Smooth muscle cell (in vitro differentiated cells): ENCODE measurements around the gene PRSS38. TPM values are rescaled to one million over a fixed set of nuclear protein-coding genes. Genes with fewer than 3 reads are reported as not detected.

Source experiments
- DNase-seq: peaks from one replicate; lab custom pipeline; 2025; ENCODE audit not compliant: unreplicated experiment; lab: John Stamatoyannopoulos, UW
- H2AFZ ChIP-seq: fragments of 200-600 bp; sonication (generic); 2 replicates; pipeline ENCODE4 v1.6.0; 2016; ENCODE audit warnings: antibody characterized with exemption, low read depth, mild to moderate bottlenecking
- H3F3A ChIP-seq: fragments of 200-600 bp; sonication (generic); 2 replicates; pipeline ENCODE4 v1.6.0; 2017; ENCODE audit warnings: antibody characterized with exemption, low read depth
- H3K27ac ChIP-seq: fragments of 200-600 bp; sonication (generic); 2 replicates; pipeline ENCODE4 v1.5.1; 2016; ENCODE audit warnings: low read depth, mild to moderate bottlenecking
- H3K27me3 ChIP-seq: fragments of 200-600 bp; sonication (generic); 2 replicates; pipeline ENCODE4 v1.6.1; 2016; ENCODE audit warnings: low read depth, mild to moderate bottlenecking
- H3K36me3 ChIP-seq: fragments of 200-600 bp; sonication (generic); 2 replicates; pipeline ENCODE4 v1.5.1; 2016; ENCODE audit warnings: low read depth
- H3K4me1 ChIP-seq: fragments of 200-600 bp; sonication (generic); 2 replicates; pipeline ENCODE4 v1.5.1; 2016; ENCODE audit warnings: low read depth
- H3K4me2 ChIP-seq: fragments of 200-600 bp; sonication (generic); 2 replicates; pipeline ENCODE4 v1.6.0; 2016; ENCODE audit warnings: mild to moderate bottlenecking
- H3K4me3 ChIP-seq: fragments of 200-600 bp; sonication (generic); 2 replicates; pipeline ENCODE4 v1.5.1; 2016; ENCODE audit warnings: mild to moderate bottlenecking
- H3K79me2 ChIP-seq: fragments of 200-600 bp; sonication (generic); 2 replicates; pipeline ENCODE4 v1.6.0; 2016; ENCODE audit warnings: low read depth, mild to moderate bottlenecking
- H3K9ac ChIP-seq: fragments of 200-600 bp; sonication (generic); 2 replicates; pipeline ENCODE4 v1.6.0; 2016; ENCODE audit warnings: low read depth
- H3K9me3 ChIP-seq: fragments of 200-600 bp; sonication (generic); replicated peaks from 2 replicates; pipeline ENCODE4 v1.5.1; 2016; ENCODE audit warnings: low read depth
- H4K20me1 ChIP-seq: fragments of 200-600 bp; sonication (generic); 2 replicates; pipeline ENCODE4 v1.6.0; 2016; ENCODE audit warnings: low read depth
- CTCF ChIP-seq: fragments of 200-600 bp; sonication (generic); IDR thresholded peaks from 2 replicates; pipeline ENCODE4 v1.5.1; 2017; ENCODE audit warnings: borderline replicate concordance, mild to moderate bottlenecking, antibody characterized with exemption; ENCODE audit not compliant: insufficient read depth, poor library complexity, severe bottlenecking
- WGBS: methylation state at CpG from one replicate; pipeline ENCODE4 v1.1.7; 2016; ENCODE audit warnings: low lambda C conversion rate; 5-methylcytosine and 5-hydroxymethylcytosine counted together
- polyA plus RNA-seq: library from polyadenylated mRNA; unstranded; fragments of >200 nt; fragmentation: Nextera tagmentation; extraction: Ambion mirVana; gene quantifications from 2 replicates; pipeline ENCODE4 v1.2.1, GENCODE V29; 2016
- total RNA-seq: library from RNA; depleted of rRNA; stranded (reverse); fragments of >200 nt; gene quantifications from 2 replicates; pipeline ENCODE4 v1.2.3, GENCODE V29; 2014

PRSS38 gene
- total and polyA plus RNA-seq, 2 experiments from 2014 or later: not detected

GRCh38 chr1:227892489-227893299 lies 77.2 kb downstream of the PRSS38 start:
- H3K36me3 ChIP-seq: no peaks in the 10 kb centered on the region
- H4K20me1 ChIP-seq: no peaks in the 10 kb centered on the region
- H3K79me2 ChIP-seq: no peaks in the 10 kb centered on the region
- H2AFZ ChIP-seq: no peak overlapping the region
- no peaks in the 10 kb centered on the region for H3F3A ChIP-seq
- H3K9ac ChIP-seq: no peak overlapping the region
- WGBS: 63% methylated on average over 15 of the region's 17 CpGs
- no peak overlapping the region for H3K4me3 ChIP-seq
- no peak overlapping the region for H3K27ac ChIP-seq
- no peaks in the 10 kb centered on the region for H3K27me3 ChIP-seq
- no peak overlapping the region for H3K4me2 ChIP-seq
- H3K4me1 ChIP-seq: peaks cover 1% of the 10 kb centered on the region
- no peaks in the 10 kb centered on the region for H3K9me3 ChIP-seq
- no peak for DNase-seq
- TF ChIP-seq CTCF: no peak

GRCh38 chr1:227893300-227893948 lies 77.9 kb downstream of the PRSS38 start:
- Histone ChIP-seq H3K9ac (no peak overlapping the region), H2AFZ (no peak overlapping the region), H3K27ac (no peak overlapping the region), H3K79me2 (no peaks in the 10 kb centered on the region), H3K9me3 (no peaks in the 10 kb centered on the region), H3K4me2 (no peak overlapping the region), H3K4me3 (no peak overlapping the region), H3K4me1 (no peaks in the 10 kb centered on the region), H3F3A (no peaks in the 10 kb centered on the region), H4K20me1 (no peaks in the 10 kb centered on the region), H3K27me3 (no peaks in the 10 kb centered on the region), H3K36me3 (no peaks in the 10 kb centered on the region)
- TF ChIP-seq CTCF: no peak
- WGBS: 95% methylated on average over 9 of the region's 9 CpGs
- DNase-seq: no peak

- DNase-seq: no peak
- no peaks in the 10 kb centered on the region for H4K20me1 ChIP-seq
- WGBS: 84% methylated on average over 27 of the region's 27 CpGs
- H3F3A ChIP-seq: no peaks in the 10 kb centered on the region
- H3K27me3 ChIP-seq: no peaks in the 10 kb centered on the region
- no peak overlapping the region for H3K9ac ChIP-seq
- H3K4me3 ChIP-seq: no peak overlapping the region
- H3K27ac ChIP-seq: no peak overlapping the region
- no peak for TF ChIP-seq CTCF
- no peak overlapping the region for H2AFZ ChIP-seq
- no peaks in the 10 kb centered on the region for H3K36me3 ChIP-seq
- no peaks in the 10 kb centered on the region for H3K9me3 ChIP-seq
- no peak overlapping the region for H3K4me2 ChIP-seq
- H3K79me2 ChIP-seq: no peaks in the 10 kb centered on the region
- no peaks in the 10 kb centered on the region for H3K4me1 ChIP-seq
Observed at GRCh38 chr1:227893949-227894721, 78.7 kb downstream of the PRSS38 start.
